ENCODE data around the gene ELF5.

The ELF5 gene

DNA sequence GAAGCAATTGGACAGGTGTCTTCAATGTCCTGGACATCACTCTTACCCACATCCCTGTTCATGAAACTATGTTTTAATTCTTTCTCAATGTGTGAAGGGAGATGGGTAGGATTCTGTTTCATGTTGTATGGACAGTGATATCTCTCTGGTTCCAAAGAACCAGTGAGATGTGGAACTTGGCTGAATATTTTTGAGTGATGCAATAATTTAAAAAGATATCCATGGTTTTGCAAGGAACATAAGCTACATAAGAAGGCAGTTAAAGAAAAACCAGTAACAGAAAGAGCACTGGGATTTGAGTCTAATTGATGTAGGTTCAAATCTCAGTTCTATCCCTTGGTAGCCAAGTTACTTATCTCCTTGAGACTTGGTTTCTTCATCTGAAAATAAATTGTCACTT, 7.7 kb upstream of the ELF5 start:
- no peak for DNase-seq

DNA sequence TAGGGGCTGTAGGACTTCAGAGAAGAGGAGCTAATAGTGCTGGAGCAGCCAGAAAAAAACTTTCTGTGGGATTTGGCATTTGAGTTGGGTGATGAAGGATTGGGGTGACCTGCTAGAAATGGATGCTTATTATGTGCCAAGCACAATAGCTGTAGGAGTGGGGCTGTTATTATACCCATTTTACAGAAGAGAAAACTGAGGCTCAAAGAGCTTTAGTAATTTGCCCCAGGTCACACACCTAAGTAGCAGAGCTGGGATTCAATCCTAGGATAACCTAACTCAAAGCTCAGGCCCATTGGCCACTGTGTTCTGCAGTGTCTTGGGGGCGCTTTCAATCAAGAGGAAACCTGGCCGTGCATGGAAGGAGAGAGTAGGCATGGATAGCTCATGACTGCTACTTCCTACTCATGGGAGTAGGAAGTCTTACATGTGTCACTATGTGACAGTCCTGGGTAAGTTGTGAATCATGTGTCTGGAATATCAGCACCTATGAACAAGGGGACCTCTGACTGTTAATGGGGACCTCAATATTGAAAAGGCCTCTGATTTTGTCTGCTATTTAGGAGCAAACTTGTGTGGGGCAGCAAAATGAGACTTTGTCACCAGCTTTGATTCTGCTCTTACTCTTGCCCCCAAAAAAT, 6.1 kb upstream of the ELF5 start:
- no peak for DNase-seq

DNA sequence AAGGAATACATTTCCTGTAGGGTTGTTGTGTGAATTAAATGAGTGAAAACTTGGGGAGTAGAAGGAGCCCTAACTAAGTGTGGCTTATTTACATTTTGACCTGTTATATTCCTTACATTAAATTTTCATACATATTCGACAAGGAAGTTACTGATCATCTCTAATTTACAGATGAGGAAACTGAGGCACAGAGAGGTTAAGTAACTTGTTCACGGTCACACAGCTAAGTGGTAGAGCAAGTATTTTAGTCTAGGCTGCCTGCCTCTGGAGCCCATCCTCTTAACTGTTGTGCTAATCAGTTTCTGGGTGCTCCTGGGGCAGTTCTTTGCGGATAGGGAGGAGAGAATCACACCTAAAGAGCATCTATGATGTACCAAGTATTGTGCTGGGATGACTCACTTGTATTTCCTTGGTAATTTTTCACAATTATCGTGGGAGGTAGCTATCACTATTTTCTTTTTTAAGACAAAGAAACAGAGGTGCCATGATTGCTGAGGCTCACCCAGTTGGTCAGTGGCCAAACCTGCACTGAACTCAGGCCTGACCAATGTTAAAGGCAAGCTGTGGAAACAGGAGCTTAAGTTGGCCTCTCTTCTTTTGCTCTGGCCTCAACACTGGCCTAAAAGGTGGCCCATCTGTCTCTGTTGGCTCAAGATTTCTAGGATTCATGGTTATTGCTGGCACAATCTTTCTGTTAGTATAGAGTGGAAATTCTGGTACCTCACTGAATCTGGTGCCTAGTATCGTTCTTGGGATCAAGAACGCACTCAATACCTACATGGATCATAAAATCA, 2.9 kb upstream of the ELF5 start:
- DNase-seq, result no peak

DNA sequence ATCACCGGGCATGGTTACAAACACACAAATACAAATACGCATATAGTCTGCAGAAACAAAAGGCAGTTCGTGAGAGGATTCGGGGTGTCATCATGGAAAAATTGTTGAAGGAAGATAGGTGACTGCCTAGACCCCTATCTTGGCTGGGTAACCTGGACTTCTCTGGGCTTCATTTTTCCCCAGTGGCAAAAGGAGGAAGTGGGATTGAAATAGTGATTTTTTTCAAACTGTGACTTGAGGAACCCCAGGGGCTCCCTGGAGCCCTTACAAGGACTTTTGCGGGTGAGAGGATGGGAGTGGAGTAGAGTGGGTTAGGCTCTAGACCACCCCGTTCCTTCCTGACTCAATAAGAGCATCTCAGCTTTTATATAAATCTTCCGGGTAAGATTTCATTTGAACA, 1.0 kb upstream of the ELF5 start:
- no peak for DNase-seq

DNA sequence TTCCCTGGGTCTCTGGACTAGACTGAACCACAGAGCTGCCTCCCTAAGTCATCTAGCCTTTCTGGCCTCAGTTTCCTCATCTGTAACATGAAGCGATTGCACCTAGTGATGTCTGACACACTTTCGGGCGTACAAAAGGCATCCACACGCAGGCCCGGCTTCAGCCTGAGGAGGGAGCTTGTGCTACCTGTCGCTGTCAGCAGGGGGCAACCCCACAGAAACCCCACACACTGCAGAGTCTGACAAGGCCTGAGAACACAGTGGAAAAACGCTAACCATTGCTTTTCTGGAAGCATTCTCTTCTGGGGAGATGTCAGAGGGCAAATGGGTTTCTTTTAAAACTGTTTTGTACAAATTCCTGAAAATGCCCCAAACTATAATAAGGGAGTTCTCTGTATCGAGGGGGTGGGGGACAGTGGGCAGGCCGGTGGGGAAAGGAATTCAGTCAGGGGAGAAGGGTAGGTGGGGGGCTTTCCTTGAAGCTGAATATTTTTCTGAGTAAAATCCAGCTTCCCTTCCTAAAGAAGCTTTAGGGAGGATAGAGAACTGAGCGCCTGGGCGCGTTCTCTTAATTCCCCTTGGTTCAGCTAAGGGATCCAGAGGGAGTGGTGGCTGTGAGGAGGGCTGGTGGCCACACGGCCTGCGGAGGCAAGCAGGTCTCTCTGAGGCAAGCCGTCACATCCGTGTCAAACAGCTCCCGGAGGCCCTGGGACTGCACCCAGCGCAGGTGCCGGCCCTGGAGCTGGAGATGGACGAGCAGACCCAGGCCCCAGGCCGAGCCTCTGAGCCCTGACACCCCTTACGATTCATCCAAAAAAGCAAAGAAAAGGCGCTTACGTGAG, 533 bp downstream of the ELF5 start:
- peak; percentile 74 for DNase-seq

DNA sequence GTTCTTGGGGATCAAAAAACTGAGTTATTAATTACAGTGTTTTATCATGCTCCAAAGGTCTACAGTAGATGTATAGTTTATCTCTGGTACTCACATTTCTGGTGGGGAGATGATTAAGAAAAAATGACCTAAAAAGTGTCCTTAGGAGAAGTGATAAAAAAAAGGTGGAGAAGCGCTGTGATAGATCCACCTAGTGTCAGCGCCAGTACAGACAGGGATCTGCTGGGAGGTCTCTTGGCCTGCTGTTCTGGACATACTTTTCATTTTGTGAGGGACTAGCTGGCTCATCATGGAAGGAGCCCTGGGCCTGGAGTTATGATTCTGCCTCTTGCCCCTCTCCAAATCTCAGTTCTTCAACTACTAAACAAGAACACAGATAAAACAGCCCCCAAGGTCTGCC, 2.9 kb downstream of the ELF5 start:
- no peak for DNase-seq

- DNase-seq, result no peak
Measured at GRCh38 chr11:34510218-34510617, 3.4 kb downstream of the ELF5 start.

GRCh38 chr11:34509336-34509876, 4.2 kb downstream of the ELF5 start:
- no peak for DNase-seq

DNA sequence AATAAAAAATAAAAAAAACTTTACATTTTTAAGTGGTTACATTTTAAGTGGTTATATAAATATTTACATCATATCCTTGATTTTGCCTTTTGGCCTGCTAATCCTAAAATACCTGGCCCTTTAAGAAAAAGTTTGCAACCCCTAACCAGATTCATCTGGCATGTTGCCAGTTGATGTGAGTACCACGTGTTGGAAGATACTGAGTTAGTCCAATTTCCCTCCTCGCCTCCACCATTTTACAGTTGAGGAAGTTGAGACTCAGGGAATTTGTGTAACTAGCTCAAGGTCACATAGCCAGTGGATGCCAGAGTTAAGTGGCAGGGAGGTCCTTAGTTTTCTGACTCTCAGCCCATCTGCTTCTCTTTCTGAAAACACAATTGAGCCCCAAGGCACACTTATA, 5.1 kb downstream of the ELF5 start:
- DNase-seq, result no peak

- no peak for DNase-seq
Measured at GRCh38 chr11:34507610-34508009, 6.0 kb downstream of the ELF5 start.

GRCh38 chr11:34507156-34507555, 6.4 kb downstream of the ELF5 start:
- DNase-seq, result no peak

GRCh38 chr11:34505874-34506273, 7.7 kb downstream of the ELF5 start:
- no peak for DNase-seq

- no peak for DNase-seq
Measured at GRCh38 chr11:34502949-34503348, 10.6 kb downstream of the ELF5 start.

DNA sequence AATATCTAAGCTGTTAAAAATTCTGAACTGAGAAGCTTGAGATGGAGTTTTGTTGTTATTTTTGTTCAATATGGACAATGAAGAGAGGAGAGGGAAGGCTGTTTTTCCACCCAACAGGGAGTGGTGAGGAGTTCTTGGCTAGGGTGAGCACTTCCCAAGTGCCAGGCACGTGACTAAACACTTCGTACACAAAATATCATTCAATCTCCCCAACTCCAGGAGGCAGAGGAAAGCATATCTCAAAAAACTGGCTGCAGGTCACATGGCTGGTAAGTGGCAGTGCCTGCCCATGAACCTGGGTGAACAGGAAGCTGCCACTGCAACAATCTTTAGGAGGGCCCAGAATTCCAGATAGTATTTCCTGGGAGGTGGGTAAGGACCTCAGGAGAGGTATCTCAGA, 11.6 kb downstream of the ELF5 start:
- no peak for DNase-seq

GRCh38 chr11:34501500-34501899, 12.1 kb downstream of the ELF5 start:
- no peak for DNase-seq

- DNase-seq, result no peak
Measured at GRCh38 chr11:34499719-34500500, 13.7 kb downstream of the ELF5 start.

DNA sequence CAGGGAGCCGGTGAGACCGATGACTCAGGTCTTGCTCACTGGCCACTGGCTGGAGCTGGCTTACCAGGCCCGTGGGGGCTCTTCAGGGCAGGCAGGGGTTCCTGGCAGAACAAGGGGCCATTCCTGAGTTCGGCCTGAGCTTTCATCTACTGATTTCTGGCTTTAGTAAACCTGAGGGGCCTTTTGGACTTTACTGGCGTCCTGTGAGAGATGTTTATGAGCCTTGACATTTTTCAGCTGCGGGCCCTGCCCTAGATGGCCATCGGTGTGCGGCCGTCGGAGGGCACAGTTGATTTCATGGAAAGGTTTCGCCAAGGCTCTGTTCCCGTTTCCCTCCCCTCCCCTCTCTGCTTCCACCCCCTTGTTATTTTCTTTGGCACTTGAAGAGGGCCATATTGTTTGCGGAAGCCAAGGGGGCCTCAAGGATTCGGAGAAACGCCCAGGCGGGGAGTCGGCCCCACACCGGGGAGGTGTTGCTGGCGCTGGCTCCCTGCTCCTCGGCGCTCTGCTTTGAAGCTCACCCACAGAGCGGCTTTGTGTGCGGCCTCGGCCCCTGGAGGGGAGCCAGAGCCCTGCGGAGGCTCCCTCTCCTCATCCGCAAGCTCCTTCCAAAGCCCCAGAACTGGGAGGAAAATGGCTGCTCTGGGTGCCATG, 17.7 kb downstream of the ELF5 start:
- DNase-seq, result no peak

DNA sequence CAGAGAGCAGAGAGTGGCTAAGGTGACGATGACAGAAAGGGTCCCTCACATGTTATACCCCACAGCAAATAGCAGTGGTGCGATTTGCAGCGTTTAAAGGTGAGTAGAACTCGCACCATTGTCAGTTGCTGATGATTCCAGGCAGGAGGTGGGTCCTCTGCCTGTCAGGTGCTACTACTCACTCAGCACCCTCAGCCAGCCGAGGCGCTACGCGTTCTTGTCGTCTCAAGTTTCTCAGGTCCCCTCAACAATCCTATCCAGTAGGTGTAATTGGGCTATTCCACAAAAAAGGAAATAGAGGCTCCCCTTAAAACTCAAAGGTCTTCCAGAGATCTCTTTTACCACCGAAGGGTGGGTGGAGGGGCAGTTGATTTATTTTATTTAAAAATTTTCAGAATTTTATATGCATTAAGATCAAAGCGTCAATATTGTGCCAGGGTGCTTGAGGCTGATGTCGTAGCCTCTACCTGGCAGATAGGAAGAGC, 18.3 kb downstream of the ELF5 start:
- no peak for DNase-seq

- no peak for DNase-seq
Measured at GRCh38 chr11:34493926-34494595, 19.5 kb downstream of the ELF5 start.

DNA sequence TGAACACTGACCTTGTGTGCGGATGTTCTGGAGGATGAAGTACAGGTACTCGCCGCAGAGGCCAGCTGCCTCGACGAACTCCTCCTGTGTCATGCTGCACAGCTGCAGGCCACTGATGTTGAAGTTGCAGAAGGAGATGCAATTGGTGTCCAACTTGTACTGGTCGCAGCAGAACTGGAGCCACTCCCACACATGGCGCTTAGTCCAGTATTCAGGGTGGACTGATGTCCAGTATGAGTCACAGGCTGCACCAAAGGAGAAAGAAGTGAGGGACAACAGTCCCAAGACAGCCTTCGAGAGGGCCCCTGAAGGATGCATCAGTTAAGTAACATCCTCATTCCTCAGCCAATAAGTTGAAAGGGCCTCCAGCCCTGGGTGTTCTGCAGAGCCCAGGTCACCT, 20.1 kb downstream of the ELF5 start:
- DNase-seq, result no peak

GRCh38 chr11:34492806-34493414, 20.7 kb downstream of the ELF5 start:
- DNase-seq, result peak; percentile 58

Data from activated CD4-positive, alpha-beta T cell treated with anti-CD3 and anti-CD28 coated beads for 48 hours (primary cell).